Measurements from ENCODE around the gene ERVK3-1.

The ERVK3-1 gene

DNA sequence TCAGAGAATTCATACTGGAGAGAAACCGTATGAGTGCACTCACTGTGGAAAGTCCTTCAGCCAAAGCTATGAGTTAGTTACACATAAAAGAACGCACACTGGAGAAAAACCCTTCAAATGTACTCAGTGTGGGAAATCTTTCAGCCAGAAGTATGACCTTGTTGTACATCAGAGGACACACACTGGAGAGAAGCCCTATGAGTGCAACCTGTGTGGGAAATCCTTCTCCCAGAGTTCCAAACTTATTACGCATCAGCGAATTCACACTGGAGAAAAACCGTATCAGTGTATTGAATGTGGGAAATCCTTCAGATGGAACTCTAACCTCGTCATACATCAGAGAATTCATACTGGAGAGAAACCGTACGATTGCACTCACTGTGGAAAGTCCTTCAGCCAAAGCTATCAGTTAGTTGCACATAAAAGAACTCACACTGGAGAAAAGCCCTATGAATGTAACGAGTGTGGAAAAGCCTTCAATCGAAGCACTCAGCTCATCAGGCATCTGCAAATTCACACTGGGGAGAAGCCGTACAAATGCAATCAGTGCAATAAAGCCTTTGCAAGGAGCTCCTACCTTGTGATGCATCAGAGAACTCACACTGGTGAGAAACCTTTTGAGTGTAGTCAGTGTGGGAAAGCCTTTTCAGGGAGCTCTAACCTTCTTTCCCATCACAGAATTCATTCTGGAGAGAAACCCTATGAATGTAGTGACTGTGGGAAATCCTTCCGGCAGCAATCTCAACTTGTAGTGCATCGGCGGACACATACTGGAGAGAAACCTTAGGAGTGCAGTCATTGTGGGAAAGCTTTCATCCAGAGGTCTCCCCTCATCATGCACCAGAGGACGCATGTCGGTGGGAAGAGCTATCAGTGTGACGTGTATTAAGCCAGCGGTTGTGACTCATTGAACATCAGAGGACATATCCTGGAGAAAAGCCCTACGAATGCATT lies 42.9 kb upstream of the ERVK3-1 start:
- Histone ChIP-seq H3K4me2 (ENCODE audit: low read depth, low read length, poor library complexity, severe bottlenecking) (no peak overlapping the region), H3K4me3 (ENCODE audit: insufficient read depth, low read length, poor library complexity, severe bottlenecking) (no peak overlapping the region), H2AFZ (ENCODE audit: low read depth, low read length, severe bottlenecking) (no peak overlapping the region), H3K9me2 (replicated peaks; ENCODE audit: insufficient read depth, low read length) (no peaks in the 10 kb centered on the region), H3K9ac (ENCODE audit: low read length) (no peak overlapping the region), H3K9me3 (ENCODE audit: insufficient read depth, low read length) (peaks cover 82% of the 10 kb centered on the region), H3K36me3 (ENCODE audit: low read length) (peaks cover 69% of the 10 kb centered on the region), H3K79me2 (ENCODE audit: insufficient read depth, low read length) (no peaks in the 10 kb centered on the region; the same call in 1 of the 2 replicates), H4K20me1 (ENCODE audit: low read depth, low read length) (no peaks in the 10 kb centered on the region), H3K27ac (ENCODE audit: low read depth, low read length) (no peak overlapping the region), H3F3A (ENCODE audit: insufficient read depth) (peaks cover 13% of the 10 kb centered on the region), H3K27me3 (ENCODE audit: low read length) (no peaks in the 10 kb centered on the region)
- TF ChIP-seq, protein P1, sequence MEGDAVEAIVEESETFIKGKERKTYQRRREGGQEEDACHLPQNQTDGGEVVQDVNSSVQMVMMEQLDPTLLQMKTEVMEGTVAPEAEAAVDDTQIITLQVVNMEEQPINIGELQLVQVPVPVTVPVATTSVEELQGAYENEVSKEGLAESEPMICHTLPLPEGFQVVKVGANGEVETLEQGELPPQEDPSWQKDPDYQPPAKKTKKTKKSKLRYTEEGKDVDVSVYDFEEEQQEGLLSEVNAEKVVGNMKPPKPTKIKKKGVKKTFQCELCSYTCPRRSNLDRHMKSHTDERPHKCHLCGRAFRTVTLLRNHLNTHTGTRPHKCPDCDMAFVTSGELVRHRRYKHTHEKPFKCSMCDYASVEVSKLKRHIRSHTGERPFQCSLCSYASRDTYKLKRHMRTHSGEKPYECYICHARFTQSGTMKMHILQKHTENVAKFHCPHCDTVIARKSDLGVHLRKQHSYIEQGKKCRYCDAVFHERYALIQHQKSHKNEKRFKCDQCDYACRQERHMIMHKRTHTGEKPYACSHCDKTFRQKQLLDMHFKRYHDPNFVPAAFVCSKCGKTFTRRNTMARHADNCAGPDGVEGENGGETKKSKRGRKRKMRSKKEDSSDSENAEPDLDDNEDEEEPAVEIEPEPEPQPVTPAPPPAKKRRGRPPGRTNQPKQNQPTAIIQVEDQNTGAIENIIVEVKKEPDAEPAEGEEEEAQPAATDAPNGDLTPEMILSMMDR (IDR thresholded peaks at IDR 0.05; ENCODE audit: insufficient read depth, low read length, poor library complexity, severe bottlenecking) = no peak
- TF ChIP-seq EZH2phosphoT487 (conservative IDR thresholded peaks at IDR 0.05; ENCODE audit: low read length) = no peak

DNA sequence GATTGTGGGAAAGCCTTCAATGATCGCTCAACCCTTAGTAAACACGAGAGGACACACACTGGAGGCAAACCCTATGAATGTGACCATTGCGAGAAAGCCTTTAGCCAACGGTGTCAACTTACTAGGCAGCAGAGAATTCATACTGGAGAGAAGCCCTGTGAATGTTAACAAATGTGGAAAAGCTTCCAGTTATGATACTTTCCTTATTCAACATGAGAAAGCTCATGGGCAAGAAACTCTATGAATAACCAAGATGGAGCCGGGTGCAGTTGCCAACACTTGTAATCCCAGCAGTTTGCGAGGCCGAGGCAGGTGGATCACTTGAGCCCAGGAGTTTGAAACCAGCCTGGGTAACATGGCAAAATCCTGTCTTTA lies 42.3 kb upstream of the ERVK3-1 start:
- no peaks in the 10 kb centered on the region for H3K9me2 ChIP-seq (replicated peaks; ENCODE audit: insufficient read depth, low read length)
- H3K27ac ChIP-seq (ENCODE audit: low read depth, low read length) = no peak overlapping the region
- H3F3A ChIP-seq (ENCODE audit: insufficient read depth) = peaks cover 13% of the 10 kb centered on the region
- peaks cover 62% of the 10 kb centered on the region for H3K36me3 ChIP-seq (ENCODE audit: low read length)
- H3K9ac ChIP-seq (ENCODE audit: low read length) = no peak overlapping the region
- H3K4me2 ChIP-seq (ENCODE audit: low read depth, low read length, poor library complexity, severe bottlenecking) = no peak overlapping the region
- H3K27me3 ChIP-seq (ENCODE audit: low read length) = no peaks in the 10 kb centered on the region
- H4K20me1 ChIP-seq (ENCODE audit: low read depth, low read length) = no peaks in the 10 kb centered on the region
- H3K4me3 ChIP-seq (ENCODE audit: insufficient read depth, low read length, poor library complexity, severe bottlenecking) = no peak overlapping the region
- H2AFZ ChIP-seq (ENCODE audit: low read depth, low read length, severe bottlenecking) = no peak overlapping the region
- no peaks in the 10 kb centered on the region; the same call in 1 of the 2 replicates for H3K79me2 ChIP-seq (ENCODE audit: insufficient read depth, low read length)
- H3K9me3 ChIP-seq (ENCODE audit: insufficient read depth, low read length) = peaks cover 76% of the 10 kb centered on the region
- TF ChIP-seq EZH2phosphoT487 (conservative IDR thresholded peaks at IDR 0.05; ENCODE audit: low read length) = no peak
- TF ChIP-seq, protein P1 (IDR thresholded peaks at IDR 0.05; ENCODE audit: insufficient read depth, low read length, poor library complexity, severe bottlenecking) = no peak

DNA sequence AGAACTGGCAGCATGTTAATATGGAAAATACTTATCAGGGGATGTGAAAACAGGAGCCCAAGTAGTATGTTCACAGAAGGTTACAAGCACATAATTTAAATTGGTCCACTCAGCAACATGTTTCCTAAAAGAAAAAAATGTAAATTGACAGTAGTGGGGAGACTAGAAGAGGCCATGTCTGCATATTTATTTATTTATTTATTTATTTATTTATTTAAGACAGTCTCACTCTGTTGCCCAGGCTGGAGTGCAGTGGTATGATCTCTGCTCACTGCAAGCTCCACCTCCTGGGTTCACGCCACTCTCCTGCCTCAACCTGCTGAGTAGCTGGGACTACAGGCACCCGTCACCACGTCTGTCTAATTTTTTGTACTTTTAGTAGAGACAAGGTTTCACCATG lies 40.1 kb upstream of the ERVK3-1 start:
- no peak overlapping the region for H2AFZ ChIP-seq (ENCODE audit: low read depth, low read length, severe bottlenecking)
- H3K27me3 ChIP-seq (ENCODE audit: low read length) = no peaks in the 10 kb centered on the region
- H3K36me3 ChIP-seq (ENCODE audit: low read length) = peaks cover 43% of the 10 kb centered on the region
- no peak overlapping the region for H3K27ac ChIP-seq (ENCODE audit: low read depth, low read length)
- no peak overlapping the region for H3K4me3 ChIP-seq (ENCODE audit: insufficient read depth, low read length, poor library complexity, severe bottlenecking)
- no peak overlapping the region for H3K9ac ChIP-seq (ENCODE audit: low read length)
- H4K20me1 ChIP-seq (ENCODE audit: low read depth, low read length) = no peaks in the 10 kb centered on the region
- H3K9me2 ChIP-seq (replicated peaks; ENCODE audit: insufficient read depth, low read length) = no peaks in the 10 kb centered on the region
- H3K4me2 ChIP-seq (ENCODE audit: low read depth, low read length, poor library complexity, severe bottlenecking) = no peak overlapping the region
- H3K9me3 ChIP-seq (ENCODE audit: insufficient read depth, low read length) = peaks cover 61% of the 10 kb centered on the region
- no peaks in the 10 kb centered on the region; the same call in 1 of the 2 replicates for H3K79me2 ChIP-seq (ENCODE audit: insufficient read depth, low read length)
- no peak for TF ChIP-seq EZH2phosphoT487 (conservative IDR thresholded peaks at IDR 0.05; ENCODE audit: low read length)
- TF ChIP-seq, protein P1 (IDR thresholded peaks at IDR 0.05; ENCODE audit: insufficient read depth, low read length, poor library complexity, severe bottlenecking) = no peak
- H3F3A ChIP-seq (ENCODE audit: insufficient read depth) = peaks cover 15% of the 10 kb centered on the region

All from SU-DHL-6 (cell line).